ENCODE data around the gene ARID1B. TPM values are rescaled to one million over a fixed set of nuclear protein-coding genes. Genes with fewer than 3 reads are reported as not detected.

ARID1B gene
- total RNA-seq, 2 experiments from 2014 or later: 90.1 to 164 TPM

DNA sequence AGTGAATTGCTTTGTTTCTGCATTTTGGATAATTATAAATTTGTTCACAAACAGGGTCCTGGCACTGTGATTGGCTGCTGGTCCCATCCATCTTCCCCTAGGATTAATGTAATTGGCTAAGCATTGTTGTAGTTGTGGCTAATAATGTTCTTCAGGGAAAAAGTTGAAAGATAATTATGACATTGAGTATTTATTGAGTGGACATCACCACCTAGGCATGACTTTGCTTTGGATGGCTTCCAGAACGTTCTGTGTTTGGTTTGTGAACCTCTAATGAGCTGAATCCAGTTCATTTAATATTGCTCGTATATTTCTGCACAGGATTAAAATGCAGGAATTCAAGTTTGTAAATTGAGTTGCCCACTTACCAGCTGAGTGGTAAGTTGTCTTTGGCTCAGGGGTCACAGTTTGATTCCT lies 55.1 kb downstream of the ARID1B start:
- no TSS peak for BruUV-seq (replicated peaks)
- Histone ChIP-seq H3K79me2 (ENCODE audit: insufficient read depth, low read depth, low read length) (peaks cover 71% of the 10 kb centered on the region), H4K20me1 (ENCODE audit: insufficient read depth, low read length) (peaks cover 21% of the 10 kb centered on the region), H3K36me3 (ENCODE audit: insufficient read depth, low read length) (peaks cover 64% of the 10 kb centered on the region), H3K27ac (ENCODE audit: low read depth, low read length, poor library complexity, severe bottlenecking) (no peak overlapping the region), H2AFZ (ENCODE audit: low read length) (no peak overlapping the region), H3K4me2 (ENCODE audit: low read length) (no peak overlapping the region), H3K4me3 (ENCODE audit: low read depth, low read length, poor library complexity, severe bottlenecking) (no peak overlapping the region), H3K9me2 (ENCODE audit: insufficient read depth, low read length) (no peaks in the 10 kb centered on the region), H3K4me1 (ENCODE audit: insufficient read depth, low read length, poor library complexity, severe bottlenecking) (no peaks in the 10 kb centered on the region), H3K9me3 (ENCODE audit: low read length) (no peaks in the 10 kb centered on the region)
- POLR2A ChIA-PET: interaction anchor here (0.6 to 1.4 kb wide), 6 partner anchors 9 to 23 kb away, joined by 3 to 7 read pairs (median 4); no protein-coding TSS in a partner anchor
- TF ChIP-seq, protein P1, sequence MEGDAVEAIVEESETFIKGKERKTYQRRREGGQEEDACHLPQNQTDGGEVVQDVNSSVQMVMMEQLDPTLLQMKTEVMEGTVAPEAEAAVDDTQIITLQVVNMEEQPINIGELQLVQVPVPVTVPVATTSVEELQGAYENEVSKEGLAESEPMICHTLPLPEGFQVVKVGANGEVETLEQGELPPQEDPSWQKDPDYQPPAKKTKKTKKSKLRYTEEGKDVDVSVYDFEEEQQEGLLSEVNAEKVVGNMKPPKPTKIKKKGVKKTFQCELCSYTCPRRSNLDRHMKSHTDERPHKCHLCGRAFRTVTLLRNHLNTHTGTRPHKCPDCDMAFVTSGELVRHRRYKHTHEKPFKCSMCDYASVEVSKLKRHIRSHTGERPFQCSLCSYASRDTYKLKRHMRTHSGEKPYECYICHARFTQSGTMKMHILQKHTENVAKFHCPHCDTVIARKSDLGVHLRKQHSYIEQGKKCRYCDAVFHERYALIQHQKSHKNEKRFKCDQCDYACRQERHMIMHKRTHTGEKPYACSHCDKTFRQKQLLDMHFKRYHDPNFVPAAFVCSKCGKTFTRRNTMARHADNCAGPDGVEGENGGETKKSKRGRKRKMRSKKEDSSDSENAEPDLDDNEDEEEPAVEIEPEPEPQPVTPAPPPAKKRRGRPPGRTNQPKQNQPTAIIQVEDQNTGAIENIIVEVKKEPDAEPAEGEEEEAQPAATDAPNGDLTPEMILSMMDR (conservative IDR thresholded peaks at IDR 0.05; ENCODE audit: low read length): no peak
- TF ChIP-seq EZH2phosphoT487 (IDR thresholded peaks at IDR 0.05; ENCODE audit: borderline replicate concordance, low read depth, low read length): no peak
- DNase-seq (ENCODE audit: low spot score): no peak
- CTCF ChIA-PET (ENCODE audit: unreplicated experiment): no interaction called here
- intact Hi-C loops (cut with micrococcal nuclease; ENCODE audit: unreplicated experiment): no loop called here

DNA sequence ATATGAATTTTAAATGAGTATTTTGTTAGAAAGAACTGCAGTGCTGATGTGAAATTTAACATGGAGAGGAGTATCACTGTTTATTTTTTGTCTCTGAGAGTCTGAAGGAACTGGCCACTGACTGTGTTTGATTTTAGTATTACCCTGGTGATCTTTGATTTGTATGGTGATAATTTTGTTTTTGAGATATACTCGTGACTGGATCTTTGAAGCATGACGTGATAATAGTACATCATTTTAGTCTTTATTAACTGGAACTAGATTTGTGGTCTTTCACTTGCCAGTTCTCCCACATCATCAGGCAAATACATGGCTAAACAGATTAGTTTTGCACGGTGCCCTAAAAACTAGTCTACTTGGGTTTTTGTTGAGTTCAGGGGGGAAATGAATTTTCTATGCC lies 55.5 kb downstream of the ARID1B start:
- ChIA-PET POLR2A (interaction anchor here (0.6 to 1.1 kb wide), 4 partner anchors 9 to 23 kb away, joined by 3 to 4 read pairs (median 4); no protein-coding TSS in a partner anchor), CTCF (ENCODE audit: unreplicated experiment) (no interaction called here)
- H3K4me1 ChIP-seq (ENCODE audit: insufficient read depth, low read length, poor library complexity, severe bottlenecking): no peaks in the 10 kb centered on the region
- no peak overlapping the region for H3K27ac ChIP-seq (ENCODE audit: low read depth, low read length, poor library complexity, severe bottlenecking)
- no peaks in the 10 kb centered on the region for H3K9me3 ChIP-seq (ENCODE audit: low read length)
- peaks cover 21% of the 10 kb centered on the region for H4K20me1 ChIP-seq (ENCODE audit: insufficient read depth, low read length)
- DNase-seq (ENCODE audit: low spot score): no peak
- H3K4me3 ChIP-seq (ENCODE audit: low read depth, low read length, poor library complexity, severe bottlenecking): no peak overlapping the region
- peaks cover 67% of the 10 kb centered on the region for H3K36me3 ChIP-seq (ENCODE audit: insufficient read depth, low read length)
- no peak overlapping the region for H3K4me2 ChIP-seq (ENCODE audit: low read length)
- intact Hi-C loops (cut with micrococcal nuclease; ENCODE audit: unreplicated experiment): no loop called here
- H3K79me2 ChIP-seq (ENCODE audit: insufficient read depth, low read depth, low read length): peaks cover 71% of the 10 kb centered on the region
- no peak overlapping the region for H2AFZ ChIP-seq (ENCODE audit: low read length)
- BruUV-seq (replicated peaks): no TSS peak
- H3K9me2 ChIP-seq (ENCODE audit: insufficient read depth, low read length): no peaks in the 10 kb centered on the region
- no peak for TF ChIP-seq EZH2phosphoT487 (IDR thresholded peaks at IDR 0.05; ENCODE audit: borderline replicate concordance, low read depth, low read length)
- TF ChIP-seq, protein P1 (conservative IDR thresholded peaks at IDR 0.05; ENCODE audit: low read length): no peak

DNA sequence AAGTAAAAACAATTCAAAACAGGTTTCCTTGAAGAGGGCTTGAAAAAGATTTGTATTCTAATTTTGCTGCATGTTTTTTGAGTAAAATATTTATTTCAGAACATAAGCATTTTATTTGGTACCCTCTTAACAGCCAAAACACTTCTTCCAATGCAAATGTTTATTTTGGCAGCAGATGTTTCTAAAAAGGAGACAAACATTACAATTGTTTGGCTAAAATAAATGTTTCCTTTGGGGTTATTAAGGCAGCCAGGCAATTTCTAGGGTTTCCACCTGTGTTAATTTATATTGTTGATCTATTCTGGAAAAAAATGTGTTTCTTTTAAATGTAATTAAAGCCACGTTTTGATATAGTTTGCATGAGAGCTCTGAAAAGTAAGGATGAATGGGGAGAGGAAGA lies 56.6 kb downstream of the ARID1B start:
- CTCF ChIA-PET (ENCODE audit: unreplicated experiment): no interaction called here
- H3K4me3 ChIP-seq (ENCODE audit: low read depth, low read length, poor library complexity, severe bottlenecking): no peak overlapping the region
- no peaks in the 10 kb centered on the region for H3K9me3 ChIP-seq (ENCODE audit: low read length)
- no peak for DNase-seq (ENCODE audit: low spot score)
- peaks cover 16% of the 10 kb centered on the region; the same call in 1 of the 2 replicates for H4K20me1 ChIP-seq (ENCODE audit: insufficient read depth, low read length)
- H3K36me3 ChIP-seq (ENCODE audit: insufficient read depth, low read length): peaks cover 65% of the 10 kb centered on the region
- POLR2A ChIA-PET: no interaction called here
- TF ChIP-seq EZH2phosphoT487 (IDR thresholded peaks at IDR 0.05; ENCODE audit: borderline replicate concordance, low read depth, low read length): no peak
- TF ChIP-seq, protein P1 (conservative IDR thresholded peaks at IDR 0.05; ENCODE audit: low read length): no peak
- H3K9me2 ChIP-seq (ENCODE audit: insufficient read depth, low read length): no peaks in the 10 kb centered on the region
- intact Hi-C loops (cut with micrococcal nuclease; ENCODE audit: unreplicated experiment): no loop called here
- no peak overlapping the region for H3K4me2 ChIP-seq (ENCODE audit: low read length)
- no peak overlapping the region for H2AFZ ChIP-seq (ENCODE audit: low read length)
- no peaks in the 10 kb centered on the region for H3K4me1 ChIP-seq (ENCODE audit: insufficient read depth, low read length, poor library complexity, severe bottlenecking)
- no TSS peak for BruUV-seq (replicated peaks)
- no peak overlapping the region for H3K27ac ChIP-seq (ENCODE audit: low read depth, low read length, poor library complexity, severe bottlenecking)
- peaks cover 71% of the 10 kb centered on the region for H3K79me2 ChIP-seq (ENCODE audit: insufficient read depth, low read depth, low read length)

Measured in OCI-LY7 (cell line).